ENCODE data around the gene CDX1.

Gene CDX1

DNA sequence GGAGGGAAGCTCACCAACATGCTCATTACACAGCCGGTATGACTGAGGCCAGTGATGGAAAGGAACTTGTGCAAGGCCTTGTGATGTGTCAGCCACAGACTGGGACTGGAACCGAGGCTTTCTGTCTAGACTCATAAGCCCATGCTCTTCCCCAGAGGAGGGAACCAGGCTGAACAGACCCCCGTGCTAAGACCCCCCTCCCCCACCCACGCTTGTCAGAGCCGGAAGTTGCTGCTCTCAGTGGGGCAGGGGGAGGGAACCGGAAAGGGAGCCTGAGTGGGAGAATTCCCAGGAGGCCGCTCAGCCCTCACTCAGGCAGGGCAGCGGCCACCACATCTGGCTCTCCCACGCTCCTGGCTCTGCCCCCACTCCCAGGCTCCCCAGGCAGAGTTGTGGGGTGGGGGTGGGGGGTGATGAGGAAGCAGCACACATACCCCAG lies 6.8 kb upstream of the CDX1 start:
- in situ Hi-C loops (cut with MboI; ENCODE audit: low sequenced_read_pairs), result no loop called here

DNA sequence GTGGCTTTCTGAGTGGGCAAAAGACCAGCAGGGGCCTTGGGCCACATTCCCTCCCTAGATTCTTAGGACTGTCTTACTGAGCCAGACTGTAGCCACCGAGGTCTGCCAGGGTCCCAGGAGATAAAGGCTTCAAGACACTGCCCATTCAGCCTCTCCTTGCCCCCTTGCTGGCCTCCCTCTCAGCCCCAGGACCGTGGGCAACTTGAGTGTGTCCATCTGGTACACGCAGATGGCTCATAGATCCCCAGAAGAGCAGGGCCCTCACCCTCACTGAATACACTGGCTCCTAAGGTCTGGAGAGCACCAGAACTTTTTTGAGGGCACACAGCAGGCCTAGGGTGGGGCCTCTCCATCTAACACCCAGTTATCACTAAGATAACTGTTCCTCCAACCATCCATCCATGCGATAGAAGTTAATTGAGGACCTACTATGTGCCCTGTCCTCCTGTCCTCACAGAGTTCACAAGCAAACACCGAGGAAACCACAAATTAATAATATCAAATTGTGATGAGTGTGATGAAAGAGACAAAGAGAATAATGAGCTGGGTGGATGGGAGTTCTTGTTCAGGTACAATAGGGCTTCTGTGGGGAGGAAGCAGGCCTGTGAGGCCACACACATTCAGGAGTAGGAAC lies 6.0 kb upstream of the CDX1 start:
- in situ Hi-C loops (cut with MboI; ENCODE audit: low sequenced_read_pairs), result no loop called here

DNA sequence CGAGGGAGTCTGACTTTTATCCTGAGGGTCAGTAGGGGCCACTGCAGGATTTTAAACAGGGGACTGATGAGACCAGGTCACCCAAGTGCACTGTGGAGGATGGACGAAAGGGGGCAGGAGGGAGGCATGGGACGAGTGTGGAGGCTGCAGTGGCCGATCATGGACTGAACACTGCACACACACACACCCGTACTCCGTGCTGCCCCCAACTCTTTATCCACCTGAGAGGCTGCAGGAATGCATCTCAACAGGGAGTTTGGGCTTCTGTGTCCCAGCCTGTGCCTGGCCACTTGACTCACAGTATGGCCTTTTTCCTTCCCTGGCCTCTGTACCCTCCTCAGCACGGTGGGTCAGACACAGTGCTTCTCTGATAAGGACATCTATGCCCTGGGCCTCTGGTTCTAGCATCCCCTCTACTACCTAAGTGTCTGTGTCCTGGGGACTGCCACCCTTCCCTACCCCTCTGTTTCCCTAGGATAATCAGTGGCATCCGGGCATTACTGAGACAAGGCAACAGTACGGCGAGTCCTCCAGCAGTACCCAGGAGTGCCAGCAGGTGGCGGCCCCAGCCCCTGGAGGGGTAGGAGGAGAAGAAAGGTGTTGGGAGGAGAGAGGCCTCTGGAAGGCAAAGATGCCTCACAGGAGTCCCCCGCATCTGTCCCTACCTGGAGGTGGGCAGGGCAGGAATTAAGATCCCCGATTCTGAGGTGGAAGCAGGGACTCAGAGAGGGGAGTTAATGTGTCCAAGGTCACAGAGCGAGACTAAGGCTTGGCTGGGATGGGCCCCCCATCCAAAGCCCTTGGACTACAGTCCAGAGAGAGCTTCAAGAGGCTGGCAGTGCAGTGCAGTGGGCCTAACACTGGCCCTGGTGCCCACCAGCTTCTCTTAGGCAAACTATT lies 5.1 kb upstream of the CDX1 start:
- in situ Hi-C loops (cut with MboI; ENCODE audit: low sequenced_read_pairs), result no loop called here

DNA sequence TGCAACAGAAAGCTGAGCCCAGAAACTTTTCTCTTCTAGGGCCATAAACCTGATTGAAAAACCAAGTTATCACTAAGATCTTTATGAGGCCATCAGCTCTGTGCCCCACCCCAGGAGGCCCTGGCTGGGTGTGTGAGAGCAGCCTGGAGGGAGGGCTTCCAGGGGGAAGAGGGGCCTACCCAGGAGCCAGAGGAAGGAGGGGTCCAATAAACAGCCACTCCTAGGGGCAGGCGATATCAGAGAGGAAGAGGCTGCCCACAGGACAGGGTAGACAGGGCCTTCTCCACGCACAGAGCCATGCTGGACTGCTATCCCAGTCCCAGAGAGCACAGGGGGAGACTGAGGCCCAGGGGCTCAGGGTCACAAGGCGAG lies 4.5 kb upstream of the CDX1 start:
- in situ Hi-C loops (cut with MboI; ENCODE audit: low sequenced_read_pairs), result no loop called here

DNA sequence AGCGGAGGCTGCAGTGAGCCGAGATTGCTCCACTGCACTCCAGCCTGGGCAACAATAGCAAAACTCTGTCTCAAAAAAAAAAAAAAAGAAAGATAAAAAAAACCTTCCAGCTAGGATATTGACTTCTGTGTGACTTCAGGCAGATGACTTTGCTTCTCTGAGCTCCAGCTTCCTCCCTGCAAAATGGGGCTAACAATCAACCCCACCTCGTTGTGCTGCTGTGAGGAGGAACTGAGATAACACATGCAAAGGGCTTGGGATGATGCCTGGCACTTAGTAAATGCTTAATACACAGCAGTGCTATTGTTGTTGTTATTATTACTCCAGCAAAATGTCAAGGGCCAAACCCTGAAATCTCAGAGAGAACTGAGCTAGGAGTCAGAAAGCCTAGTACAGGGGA lies 3.5 kb upstream of the CDX1 start:
- in situ Hi-C loops (cut with MboI; ENCODE audit: low sequenced_read_pairs), result no loop called here

DNA sequence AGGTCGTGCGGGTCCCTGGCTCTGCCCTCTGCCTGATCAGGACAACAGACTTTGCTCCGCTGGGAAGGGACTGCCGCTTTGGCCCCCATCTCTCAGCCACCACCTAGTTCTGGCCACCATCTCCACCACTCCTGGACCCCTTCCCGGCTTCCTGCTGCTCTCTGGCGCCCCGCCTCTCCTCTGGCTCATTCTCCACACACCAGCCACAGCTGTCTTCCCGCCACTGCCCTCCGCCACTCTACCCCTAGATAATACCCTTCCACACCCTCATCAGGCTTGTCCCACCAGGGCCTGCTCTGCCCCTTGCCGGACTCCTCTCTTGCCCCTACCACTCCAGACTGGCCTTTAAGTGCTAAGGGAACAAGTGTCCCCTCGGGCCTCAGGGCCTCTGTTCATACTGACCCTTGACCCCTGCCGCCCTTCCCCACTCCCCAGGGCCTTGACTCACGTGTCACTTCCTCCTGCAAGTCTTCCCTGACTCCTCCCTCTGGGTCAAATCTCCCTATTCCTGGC lies 3.0 kb upstream of the CDX1 start:
- in situ Hi-C loops (cut with MboI; ENCODE audit: low sequenced_read_pairs), result no loop called here

DNA sequence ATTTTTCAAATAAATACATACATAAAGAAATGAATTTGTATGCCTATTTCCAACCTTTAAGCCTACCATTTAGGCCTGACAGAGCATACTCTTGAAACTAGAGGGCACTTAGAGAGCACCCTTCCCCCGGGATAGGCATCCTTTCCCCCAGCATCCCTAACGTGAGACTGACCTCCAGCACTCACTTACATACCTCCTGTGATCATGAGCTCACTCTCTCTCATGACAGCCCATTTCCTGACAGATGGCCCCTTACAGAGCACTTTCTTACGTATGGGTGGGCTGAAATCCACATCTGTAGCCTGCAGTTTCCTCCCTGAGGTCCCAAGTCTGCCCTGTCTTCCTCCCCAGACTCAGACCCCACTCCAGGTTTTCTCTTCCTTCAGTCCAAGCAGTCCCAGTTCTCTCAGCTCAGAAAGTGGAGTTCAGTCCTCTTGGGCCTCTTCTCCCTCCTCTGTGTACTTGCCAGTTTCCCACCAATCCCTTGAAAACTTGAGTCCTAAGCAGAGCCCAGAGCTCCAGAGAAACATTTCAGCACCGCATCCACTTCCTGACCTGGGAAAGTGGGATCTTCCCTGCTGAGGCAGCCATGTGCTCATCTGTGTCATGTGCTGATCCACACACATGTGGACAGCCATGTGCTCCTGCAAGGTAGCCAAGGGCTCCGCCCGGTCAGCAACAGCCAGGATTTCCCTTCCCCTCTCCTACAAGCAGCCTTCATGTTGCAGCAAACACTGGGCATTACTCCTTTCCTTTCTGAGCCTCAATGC lies 2.2 kb upstream of the CDX1 start:
- in situ Hi-C loops (cut with MboI; ENCODE audit: low sequenced_read_pairs), result no loop called here

DNA sequence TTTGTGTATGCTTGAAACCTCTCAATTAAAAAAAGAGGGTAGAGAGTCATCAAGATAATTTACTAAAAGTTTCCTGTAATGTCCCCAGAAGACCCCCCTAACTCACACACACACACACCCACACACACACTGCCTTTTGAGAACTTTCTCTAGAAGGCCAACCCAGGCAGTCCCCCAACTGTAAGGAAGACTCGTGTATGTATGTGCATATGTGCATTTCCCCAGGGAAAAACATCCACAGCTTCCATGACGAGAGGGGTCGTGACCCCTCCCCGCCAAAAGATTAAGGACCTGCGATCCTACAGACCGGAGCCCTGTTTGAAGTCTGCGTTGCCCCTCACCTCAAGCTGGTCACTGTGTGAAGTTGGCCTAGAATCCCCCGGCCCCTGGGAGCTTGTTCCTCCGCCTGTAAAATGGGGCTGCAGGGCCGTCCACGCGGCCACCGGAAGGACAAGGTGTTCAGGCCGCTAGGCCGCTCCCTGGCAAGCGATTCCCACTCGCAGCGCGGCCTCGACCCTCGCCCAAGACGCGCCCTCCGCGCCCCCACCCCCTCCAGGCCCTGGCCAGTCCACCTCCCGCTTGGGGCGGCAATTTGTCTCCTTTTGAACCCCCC lies 435 bp upstream of the CDX1 start:
- in situ Hi-C loops (cut with MboI; ENCODE audit: low sequenced_read_pairs), result no loop called here

DNA sequence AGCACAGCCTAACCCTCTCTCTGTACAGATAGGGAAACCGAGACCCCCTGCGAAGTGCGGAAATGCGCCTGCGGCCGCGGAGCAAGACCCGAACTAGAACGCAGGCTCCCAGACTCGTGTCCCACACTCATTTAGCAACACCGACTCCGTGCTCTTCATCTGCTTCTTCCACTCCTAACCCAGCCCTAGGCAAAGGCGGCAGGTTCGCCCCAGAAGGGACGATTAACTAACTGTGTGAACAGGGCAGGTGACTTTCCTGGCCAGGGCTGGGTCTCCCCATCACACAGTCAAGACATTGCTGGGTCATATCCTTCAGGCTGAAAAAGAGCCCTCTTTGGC lies 903 bp downstream of the CDX1 start:
- in situ Hi-C loops (cut with MboI; ENCODE audit: low sequenced_read_pairs), result no loop called here

DNA sequence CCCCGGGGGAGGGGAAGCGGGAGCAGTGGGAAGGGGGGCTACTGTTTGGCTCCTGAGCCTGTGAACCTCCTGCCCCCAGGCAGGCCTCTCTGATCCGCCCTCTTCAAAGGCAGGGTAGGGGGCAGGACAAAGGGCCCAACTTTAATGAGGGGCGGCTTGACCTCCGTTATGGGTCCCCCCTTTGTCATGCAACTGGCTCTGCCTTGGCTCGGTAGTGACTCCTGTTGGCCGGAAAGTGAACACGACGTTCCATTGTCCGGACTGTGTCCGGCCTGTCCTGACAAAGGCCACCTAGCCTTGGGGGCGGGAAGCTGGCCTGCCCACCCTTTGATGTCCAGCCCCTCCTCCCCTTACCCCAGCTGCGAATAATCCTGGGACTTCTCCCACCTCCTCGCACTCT lies 1.3 kb downstream of the CDX1 start:
- in situ Hi-C loops (cut with MboI; ENCODE audit: low sequenced_read_pairs), result no loop called here

DNA sequence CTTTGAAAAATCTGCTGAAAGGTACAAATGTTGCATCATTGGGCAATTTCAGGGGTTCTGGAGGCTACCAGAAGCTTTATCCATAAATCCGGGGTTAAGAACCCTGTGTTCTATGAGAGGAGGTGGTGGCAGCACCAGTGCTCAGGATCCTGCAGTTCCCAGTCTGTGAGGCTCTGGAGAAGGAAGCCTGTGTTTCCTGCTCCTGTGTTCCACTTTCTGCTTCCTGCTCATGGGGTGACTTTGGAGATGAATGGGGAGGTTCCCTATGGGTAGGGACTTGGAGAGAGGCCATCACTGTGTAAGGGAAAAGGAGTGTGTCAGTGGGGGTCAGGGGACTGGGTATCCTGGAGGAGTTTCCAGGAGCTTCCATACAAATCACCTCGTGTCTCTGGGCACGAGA lies 2.3 kb downstream of the CDX1 start:
- in situ Hi-C loops (cut with MboI; ENCODE audit: low sequenced_read_pairs), result no loop called here

DNA sequence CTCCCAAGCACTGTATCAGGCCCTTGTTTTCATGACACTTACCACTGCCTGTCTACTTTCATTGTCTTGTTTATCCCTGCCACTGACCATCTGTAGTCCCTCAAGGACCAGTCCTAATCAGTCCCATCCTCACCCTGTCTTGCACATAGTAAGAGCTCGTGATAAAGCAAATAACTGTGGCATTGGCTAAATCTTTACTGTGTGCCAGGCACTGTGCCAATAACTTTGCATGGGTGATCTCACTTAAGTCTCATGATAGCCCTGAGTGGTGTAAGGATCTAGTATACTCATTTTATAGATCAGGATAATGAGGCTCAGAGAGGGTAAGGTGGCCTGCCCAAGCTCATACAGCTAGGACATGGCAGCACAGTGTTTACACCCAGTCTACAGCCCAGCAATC lies 5.6 kb downstream of the CDX1 start:
- in situ Hi-C loops (cut with MboI; ENCODE audit: low sequenced_read_pairs), result no loop called here

DNA sequence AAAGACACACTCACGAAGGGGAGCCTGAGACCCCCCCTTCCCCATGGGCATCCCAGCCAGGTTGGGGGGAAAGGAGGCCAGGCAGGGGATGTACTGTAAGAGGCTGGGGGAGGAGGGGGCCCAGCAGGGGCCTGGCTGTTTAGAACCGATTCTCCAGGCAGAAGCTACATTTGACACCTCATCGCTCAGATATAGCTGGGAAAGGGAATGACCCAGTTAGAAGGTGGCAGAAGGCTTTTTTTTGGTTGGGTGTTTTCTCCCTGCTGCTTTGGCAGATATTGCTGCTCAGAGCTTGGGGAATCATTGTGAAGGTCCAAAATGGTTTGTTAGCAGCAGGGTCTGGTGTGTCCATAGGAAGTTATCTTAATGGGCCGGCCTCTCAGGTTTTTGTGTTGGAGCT lies 6.0 kb downstream of the CDX1 start:
- in situ Hi-C loops (cut with MboI; ENCODE audit: low sequenced_read_pairs), result no loop called here

DNA sequence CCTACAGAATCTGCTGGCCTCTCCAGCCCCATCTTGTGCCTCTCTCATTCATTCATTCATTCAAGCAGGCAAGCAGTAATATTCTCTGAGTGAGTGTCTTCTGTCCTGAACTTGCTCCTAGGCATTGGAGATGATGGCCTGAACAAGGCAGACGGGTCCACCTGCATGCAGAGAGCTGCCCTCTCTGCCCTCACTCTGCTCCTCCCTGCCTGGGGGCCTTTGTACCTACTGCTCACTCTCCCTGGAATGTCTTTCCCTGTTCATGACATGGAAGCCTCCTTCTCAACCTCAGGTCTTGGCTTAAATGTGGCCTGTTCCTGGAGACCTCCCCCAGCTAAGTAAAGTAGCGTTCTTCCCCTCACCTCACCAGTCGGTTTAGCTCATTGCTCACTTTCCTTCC lies 6.6 kb downstream of the CDX1 start:
- in situ Hi-C loops (cut with MboI; ENCODE audit: low sequenced_read_pairs), result no loop called here

DNA sequence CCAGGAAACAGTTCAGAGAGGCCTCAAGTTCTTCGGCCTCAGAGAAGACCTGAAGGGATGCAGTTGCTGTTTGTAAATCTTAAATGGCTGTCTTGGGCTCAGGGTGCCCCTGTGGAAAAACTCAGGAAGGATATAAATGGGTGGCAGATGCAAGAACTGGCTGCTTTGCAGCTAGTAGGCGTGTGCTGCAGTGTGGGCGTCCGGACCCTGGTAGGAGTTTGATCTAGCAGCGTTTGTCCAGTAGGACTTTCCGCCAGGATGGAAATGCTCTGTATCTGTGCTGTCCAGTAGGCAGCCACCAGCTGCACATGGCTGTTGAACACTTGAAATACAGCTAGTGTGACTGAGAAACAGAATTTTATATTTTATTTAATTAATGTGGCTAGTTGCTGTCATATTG lies 7.7 kb downstream of the CDX1 start:
- in situ Hi-C loops (cut with MboI; ENCODE audit: low sequenced_read_pairs), result no loop called here

DNA sequence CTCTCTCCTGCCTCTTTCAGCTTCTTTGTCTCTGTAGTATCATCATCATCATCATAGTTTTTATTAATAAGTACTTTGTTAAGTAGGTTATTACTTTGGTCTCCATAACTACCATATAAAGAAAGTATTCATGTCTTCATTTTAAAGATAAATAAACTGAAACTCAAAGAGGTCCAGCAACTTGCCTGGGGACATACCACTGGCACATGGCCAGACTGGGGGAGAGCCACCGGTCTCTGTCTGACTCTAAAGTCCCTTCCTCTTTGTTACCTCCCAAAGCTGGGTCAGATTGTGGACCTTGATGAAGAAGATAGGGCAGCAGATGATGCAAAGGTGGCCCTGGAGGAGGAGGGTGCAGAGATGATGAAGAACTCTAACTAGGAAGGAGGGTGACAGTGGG lies 8.5 kb downstream of the CDX1 start:
- in situ Hi-C loops (cut with MboI; ENCODE audit: low sequenced_read_pairs), result no loop called here

DNA sequence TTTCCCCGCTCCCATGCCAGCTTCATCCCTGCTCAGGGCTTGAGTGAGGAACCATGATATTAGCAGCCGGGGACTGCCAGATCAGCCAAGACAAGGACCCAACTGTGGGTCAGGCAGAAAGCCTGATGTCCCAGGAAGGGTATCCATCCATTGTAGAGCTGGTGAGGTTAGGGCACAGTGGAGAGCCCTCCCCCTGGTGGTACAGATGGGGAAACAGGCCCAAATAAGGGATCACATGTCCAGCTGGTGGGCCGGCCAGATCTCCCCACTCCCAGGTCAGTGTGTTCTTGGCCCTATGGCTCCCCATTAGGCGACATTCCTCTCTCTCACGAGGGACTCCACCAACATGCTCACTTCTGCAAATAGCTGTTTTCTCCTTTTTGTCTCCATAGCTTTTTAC lies 9.0 kb downstream of the CDX1 start:
- in situ Hi-C loops (cut with MboI; ENCODE audit: low sequenced_read_pairs), result no loop called here

DNA sequence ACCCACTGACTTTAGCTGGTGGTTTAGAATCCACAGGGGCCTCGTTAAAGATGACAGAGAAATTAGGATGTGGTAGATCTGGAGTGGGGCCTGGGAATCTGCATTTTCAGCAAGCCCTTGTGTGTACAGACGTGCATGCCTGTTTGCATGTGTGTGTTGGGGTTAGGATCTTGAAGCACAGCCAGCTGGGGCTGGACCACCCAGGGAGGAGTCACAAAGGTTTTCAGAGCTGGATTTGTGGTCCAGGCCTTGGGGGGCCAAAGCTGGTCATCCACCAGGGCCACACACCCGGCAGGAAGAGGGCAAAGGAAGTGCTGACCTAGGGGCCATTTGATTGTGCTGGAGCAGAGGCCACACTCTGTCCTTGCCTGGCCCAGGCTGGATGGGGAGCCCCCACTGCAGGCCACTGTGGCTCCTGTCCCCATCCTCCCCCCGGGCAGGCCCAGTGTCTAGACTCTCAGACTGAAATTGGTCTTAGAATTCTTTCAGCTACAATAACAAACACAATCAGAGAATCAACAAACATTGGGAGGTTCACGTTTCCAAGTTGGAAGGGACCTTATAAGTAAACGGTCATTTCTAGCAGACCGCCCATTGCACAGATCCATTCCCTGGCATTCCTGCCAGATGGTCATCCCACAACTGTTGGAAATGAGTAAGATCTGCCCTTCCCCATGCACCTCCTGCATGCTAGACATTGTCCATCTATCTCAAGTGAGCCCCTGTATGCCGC lies 10.3 kb downstream of the CDX1 start:
- in situ Hi-C loops (cut with MboI; ENCODE audit: low sequenced_read_pairs), result no loop called here

DNA sequence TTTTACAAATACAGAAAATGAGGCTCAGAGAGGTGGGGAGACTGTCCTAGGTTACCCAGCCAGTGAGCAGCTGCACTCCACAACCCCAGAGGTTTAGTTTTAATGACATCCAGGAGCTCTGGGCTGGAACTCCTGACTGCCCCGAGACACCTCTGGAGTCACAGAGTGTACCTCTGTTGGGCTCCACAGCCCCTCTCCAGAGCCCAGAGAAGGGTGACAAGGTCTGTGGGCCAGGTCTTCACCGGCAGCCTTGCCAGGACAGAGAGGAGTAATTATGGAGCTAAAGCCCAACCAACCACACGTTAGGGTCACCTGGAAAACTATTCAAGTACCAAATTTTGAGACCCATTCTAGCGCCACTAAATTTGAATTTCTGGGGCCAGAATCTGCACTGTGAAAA lies 11.1 kb downstream of the CDX1 start:
- in situ Hi-C loops (cut with MboI; ENCODE audit: low sequenced_read_pairs), result no loop called here

DNA sequence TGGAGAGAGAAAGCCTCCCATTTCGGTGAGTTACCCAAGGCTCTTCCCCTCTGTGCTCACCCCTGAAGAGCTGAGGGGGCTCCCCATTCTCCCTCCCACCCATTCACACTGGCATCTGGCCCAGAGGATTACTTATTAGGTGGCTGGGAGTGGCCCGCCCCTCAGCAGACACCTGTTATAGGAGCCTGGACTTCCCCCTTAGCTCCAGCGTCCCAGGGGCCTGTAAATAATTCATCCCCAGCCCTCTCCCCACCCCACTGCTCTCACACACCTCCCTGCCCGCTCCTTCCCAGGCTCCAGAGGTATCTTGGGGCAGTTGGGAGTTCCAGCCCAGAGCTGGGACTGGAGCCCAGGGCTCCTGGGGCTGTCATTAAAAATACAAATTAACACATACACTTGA lies 11.7 kb downstream of the CDX1 start:
- in situ Hi-C loops (cut with MboI; ENCODE audit: low sequenced_read_pairs), result no loop called here

Data from HL-60/S4 (cell line).